SJSA1 (cell line): ENCODE measurements around the gene SPDEF. TPM values are rescaled to one million over a fixed set of nuclear protein-coding genes. Genes with fewer than 3 reads are reported as not detected.

Experiments
- total RNA-seq: library from RNA; depleted of rRNA; stranded (reverse); fragments of >200 nt; shearing (Covaris generic); gene quantifications from 2 replicates; pipeline ENCODE4 v1.2.3, GENCODE V29; 2014; rRNA removed

Gene SPDEF
- total RNA-seq, 1 experiment from 2014 or later, result not detected

Other genes starting within 250 kb of the SPDEF start
- 17.1 and 20.2 TPM in 2 replicates for gene NUDT3, start 163.7 kb downstream of the SPDEF start, total RNA-seq
- 2,695 and 2,751 TPM in 2 replicates for gene RPS10, start 130.3 kb downstream of the SPDEF start, total RNA-seq
- not detected in 2 replicates for gene PACSIN1, start 90.3 kb downstream of the SPDEF start, total RNA-seq
- gene ILRUN, start 140.4 kb upstream of the SPDEF start, total RNA-seq, result 28.7 and 47.8 TPM in 2 replicates
- gene SNRPC, start 201.2 kb upstream of the SPDEF start, total RNA-seq, result 158 and 167 TPM in 2 replicates
- gene BLTP3A, start 235.8 kb upstream of the SPDEF start, total RNA-seq, result 2.8 and 5.4 TPM in 2 replicates